GM23338 (cell line): ENCODE data around the gene TCP11L1. TPM values are rescaled to one million over a fixed set of nuclear protein-coding genes. Genes with fewer than 3 reads are reported as not detected.

Experiments used
- ATAC-seq: fragments of 200-7000 bp; cut with Tn5 transposase; 3 replicates; pipeline ENCODE4 v1.9.1; 2020
- DNase-seq: peaks from one replicate; pipeline ENCODE4 v3.0.0-alpha.2; 2015; ENCODE audit warnings: low spot score
- H2AFZ ChIP-seq: fragments of 200-600 bp; sonication (generic); 2 replicates; pipeline ENCODE4 v1.8.0; 2016; ENCODE audit warnings: antibody characterized with exemption, mild to moderate bottlenecking, moderate library complexity
- H3F3A ChIP-seq: fragments of 200-600 bp; sonication (generic); replicated peaks from 2 replicates; pipeline ENCODE4 v1.8.0; 2017; ENCODE audit warnings: antibody characterized with exemption, mixed run types, low read depth
- H3K27ac ChIP-seq: fragments of 200-600 bp; sonication (generic); 2 replicates; pipeline ENCODE4 v1.6.1; 2016; ENCODE audit warnings: low read depth
- H3K27me3 ChIP-seq: fragments of 200-600 bp; sonication (generic); 2 replicates; pipeline ENCODE4 v1.8.0; 2016; ENCODE audit warnings: mild to moderate bottlenecking, mixed run types, moderate library complexity; ENCODE audit not compliant: insufficient read depth
- H3K36me3 ChIP-seq: fragments of 200-600 bp; sonication (generic); 2 replicates; pipeline ENCODE4 v1.8.0; 2016; ENCODE audit warnings: mild to moderate bottlenecking; ENCODE audit not compliant: insufficient read depth
- H3K4me1 ChIP-seq: fragments of 200-600 bp; sonication (generic); 2 replicates; pipeline ENCODE4 v1.8.0; 2016; ENCODE audit warnings: mild to moderate bottlenecking, moderate library complexity; ENCODE audit not compliant: insufficient read depth
- H3K4me2 ChIP-seq: fragments of 200-600 bp; sonication (generic); 2 replicates; pipeline ENCODE4 v1.7.1; 2017; ENCODE audit warnings: mixed run types
- H3K4me3 ChIP-seq: fragments of 200-600 bp; sonication (generic); 2 replicates; pipeline ENCODE4 v1.6.1; 2016; ENCODE audit warnings: mixed run types
- H3K79me2 ChIP-seq: fragments of 200-600 bp; sonication (generic); replicated peaks from 2 replicates; pipeline ENCODE4 v1.8.0; 2017; ENCODE audit warnings: mild to moderate bottlenecking; ENCODE audit not compliant: insufficient read depth
- H3K9me2 ChIP-seq: fragments of 200-600 bp; sonication (generic); 2 replicates; pipeline ENCODE4 v1.8.0; 2017; ENCODE audit not compliant: insufficient read depth
- H4K20me1 ChIP-seq: fragments of 200-600 bp; sonication (generic); replicated peaks from 2 replicates; pipeline ENCODE4 v1.8.0; 2017; ENCODE audit warnings: mild to moderate bottlenecking; ENCODE audit not compliant: insufficient read depth
- H3K27ac Mint-ChIP-seq: 2 replicates; pipeline ENCODE4 v1.8.0; 2020; ENCODE audit warnings: inconsistent platforms, mild to moderate bottlenecking, moderate library complexity, mixed read lengths
- H3K27me3 Mint-ChIP-seq: 3 replicates; pipeline ENCODE4 v1.8.0; 2022; ENCODE audit warnings: low read depth, mild to moderate bottlenecking, moderate library complexity, mixed read lengths, inconsistent platforms; ENCODE audit not compliant: insufficient read depth, poor library complexity
- H3K36me3 Mint-ChIP-seq: 3 replicates; pipeline ENCODE4 v1.8.0; 2021; ENCODE audit warnings: low read depth, mild to moderate bottlenecking, inconsistent platforms, moderate library complexity, mixed read lengths
- H3K4me1 Mint-ChIP-seq: 3 replicates; pipeline ENCODE4 v1.8.0; 2020; ENCODE audit warnings: mild to moderate bottlenecking, inconsistent platforms, mixed read lengths
- H3K4me3 Mint-ChIP-seq: 3 replicates; pipeline ENCODE4 v1.8.0; 2021; ENCODE audit warnings: moderate library complexity, mild to moderate bottlenecking, inconsistent platforms, mixed read lengths
- H3K9me3 Mint-ChIP-seq: 3 replicates; pipeline ENCODE4 v1.8.0; 2020; ENCODE audit warnings: moderate library complexity, mild to moderate bottlenecking, inconsistent platforms, mixed read lengths
- CREB1 ChIP-seq: fragments of 250-450 bp; sonication (Bioruptor Pico); IDR thresholded peaks from 2 replicates; pipeline ENCODE4 v1.5.0; 2020; ENCODE audit warnings: low read depth, mild to moderate bottlenecking, moderate library complexity
- EZH2 ChIP-seq: fragments of 200-600 bp; sonication (generic); IDR thresholded peaks from one replicate; pipeline ENCODE4 v1.8.0; 2017; ENCODE audit warnings: antibody characterized with exemption, mild to moderate bottlenecking, low read depth; ENCODE audit not compliant: unreplicated experiment
- EZH2phosphoT487 ChIP-seq: fragments of 200-600 bp; sonication (generic); IDR thresholded peaks from one replicate; pipeline ENCODE4 v1.8.1; 2018; ENCODE audit warnings: antibody characterized with exemption; ENCODE audit not compliant: unreplicated experiment
- JUNB ChIP-seq: IDR thresholded peaks from one replicate; pipeline ENCODE4 v1.6.1; 2016; ENCODE audit warnings: antibody characterized with exemption; ENCODE audit not compliant: unreplicated experiment
- NANOG ChIP-seq: IDR thresholded peaks from 2 replicates; pipeline ENCODE4 v1.6.1; 2016; ENCODE audit warnings: antibody characterized with exemption, borderline replicate concordance
- POLR2AphosphoS5 ChIP-seq: IDR thresholded peaks from 2 replicates; pipeline ENCODE4 v1.6.1; 2016; ENCODE audit warnings: antibody characterized with exemption, low read depth
- STAT1 ChIP-seq: IDR thresholded peaks from one replicate; pipeline ENCODE4 v1.6.1; 2016; ENCODE audit warnings: antibody characterized with exemption; ENCODE audit not compliant: unreplicated experiment
- ZNF114 ChIP-seq: fragments of 250-450 bp; sonication (Bioruptor Pico); IDR thresholded peaks from 2 replicates; pipeline ENCODE4 v1.5.0; 2020; ENCODE audit warnings: mild to moderate bottlenecking, moderate library complexity
- ZNF331 ChIP-seq: fragments of 250-450 bp; sonication (Bioruptor Pico); IDR thresholded peaks from 2 replicates; pipeline ENCODE4 v1.5.0; 2020; ENCODE audit warnings: low read depth, mild to moderate bottlenecking, moderate library complexity
- polyA plus RNA-seq: library from polyadenylated mRNA; unstranded; fragments of >200 nt; fragmentation: Nextera tagmentation; extraction: Ambion mirVana; gene quantifications from 2 replicates; pipeline ENCODE4 v1.2.1, GENCODE V29; 2016
- total RNA-seq: library from RNA; depleted of rRNA; stranded (reverse); fragments of >200 nt; shearing (Covaris generic); gene quantifications from 2 replicates; pipeline ENCODE4 v1.2.3, GENCODE V29; 2014
- TF ChIP-seq, protein P1 (sequence below): fragments of 250-450 bp; sonication (Bioruptor Pico); IDR thresholded peaks from 2 replicates; pipeline ENCODE4 v1.5.0; 2020; ENCODE audit warnings: mild to moderate bottlenecking, moderate library complexity
- TF ChIP-seq, protein P2 (sequence below): IDR thresholded peaks from 2 replicates; pipeline ENCODE4 v1.6.1; 2016; ENCODE audit warnings: antibody characterized with exemption
- TF ChIP-seq, protein P3 (sequence below), 2 experiments: fragments of 200-600 bp in 1 of 2; sonication (generic) in 1 of 2; conservative IDR thresholded peaks; 2 replicates each; pipeline versions ENCODE4 v1.5.1 to v1.6.1; 2016 to 2017; ENCODE audit warnings: antibody characterized with exemption in 2 of 2, low read depth in 2 of 2, mild to moderate bottlenecking in 2 of 2, moderate library complexity in 1 of 2
- TF ChIP-seq, protein P4 (sequence below): IDR thresholded peaks from one replicate; pipeline ENCODE4 v1.6.1; 2018; ENCODE audit warnings: antibody characterized with exemption; ENCODE audit not compliant: unreplicated experiment

Gene TCP11L1
- total and polyA plus RNA-seq, 2 experiments from 2014 or later: 5.0 to 39.0 TPM

DNA sequence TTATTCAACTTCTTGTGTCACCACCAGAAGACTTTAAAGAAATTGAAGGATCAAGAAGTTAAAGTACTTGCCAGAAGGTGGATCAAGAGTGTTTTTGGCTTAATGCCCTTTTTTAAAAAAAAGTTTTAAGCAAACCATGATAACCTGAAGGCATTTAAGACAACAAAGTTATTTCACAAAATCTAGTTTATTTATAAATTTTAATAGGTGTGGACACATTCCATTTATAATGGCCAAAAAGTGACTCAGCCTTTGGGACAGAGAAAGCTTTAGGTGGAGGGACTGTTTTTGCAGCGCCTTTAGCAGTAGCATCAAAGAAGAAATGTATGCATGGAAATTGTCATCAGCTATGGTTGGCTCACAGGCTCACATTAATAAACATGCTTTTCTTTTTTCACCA is 17.9 kb downstream of the TCP11L1 start:
- Histone ChIP-seq H3F3A (no peaks in the 10 kb centered on the region), H4K20me1 (no peaks in the 10 kb centered on the region), H3K27ac (no peak overlapping the region), H3K36me3 (peaks cover 17% of the 10 kb centered on the region), H3K4me2 (no peak overlapping the region), H3K4me3 (no peak overlapping the region), H3K79me2 (no peaks in the 10 kb centered on the region), H3K9me2 (no peaks in the 10 kb centered on the region), H3K4me1 (peaks cover 4% of the 10 kb centered on the region; the same call in 1 of the 2 replicates), H2AFZ (no peak overlapping the region), H3K27me3 (no peaks in the 10 kb centered on the region)
- H3K27ac Mint-ChIP-seq: no peak overlapping the region
- H3K4me1 Mint-ChIP-seq: peaks cover 8% of the 10 kb centered on the region
- peaks cover 33% of the 10 kb centered on the region for H3K36me3 Mint-ChIP-seq
- ATAC-seq (no peak), DNase-seq (no peak)
- H3K9me3 Mint-ChIP-seq: no peaks in the 10 kb centered on the region
- no peak overlapping the region for H3K4me3 Mint-ChIP-seq
- TF ChIP-seq, protein P1, sequence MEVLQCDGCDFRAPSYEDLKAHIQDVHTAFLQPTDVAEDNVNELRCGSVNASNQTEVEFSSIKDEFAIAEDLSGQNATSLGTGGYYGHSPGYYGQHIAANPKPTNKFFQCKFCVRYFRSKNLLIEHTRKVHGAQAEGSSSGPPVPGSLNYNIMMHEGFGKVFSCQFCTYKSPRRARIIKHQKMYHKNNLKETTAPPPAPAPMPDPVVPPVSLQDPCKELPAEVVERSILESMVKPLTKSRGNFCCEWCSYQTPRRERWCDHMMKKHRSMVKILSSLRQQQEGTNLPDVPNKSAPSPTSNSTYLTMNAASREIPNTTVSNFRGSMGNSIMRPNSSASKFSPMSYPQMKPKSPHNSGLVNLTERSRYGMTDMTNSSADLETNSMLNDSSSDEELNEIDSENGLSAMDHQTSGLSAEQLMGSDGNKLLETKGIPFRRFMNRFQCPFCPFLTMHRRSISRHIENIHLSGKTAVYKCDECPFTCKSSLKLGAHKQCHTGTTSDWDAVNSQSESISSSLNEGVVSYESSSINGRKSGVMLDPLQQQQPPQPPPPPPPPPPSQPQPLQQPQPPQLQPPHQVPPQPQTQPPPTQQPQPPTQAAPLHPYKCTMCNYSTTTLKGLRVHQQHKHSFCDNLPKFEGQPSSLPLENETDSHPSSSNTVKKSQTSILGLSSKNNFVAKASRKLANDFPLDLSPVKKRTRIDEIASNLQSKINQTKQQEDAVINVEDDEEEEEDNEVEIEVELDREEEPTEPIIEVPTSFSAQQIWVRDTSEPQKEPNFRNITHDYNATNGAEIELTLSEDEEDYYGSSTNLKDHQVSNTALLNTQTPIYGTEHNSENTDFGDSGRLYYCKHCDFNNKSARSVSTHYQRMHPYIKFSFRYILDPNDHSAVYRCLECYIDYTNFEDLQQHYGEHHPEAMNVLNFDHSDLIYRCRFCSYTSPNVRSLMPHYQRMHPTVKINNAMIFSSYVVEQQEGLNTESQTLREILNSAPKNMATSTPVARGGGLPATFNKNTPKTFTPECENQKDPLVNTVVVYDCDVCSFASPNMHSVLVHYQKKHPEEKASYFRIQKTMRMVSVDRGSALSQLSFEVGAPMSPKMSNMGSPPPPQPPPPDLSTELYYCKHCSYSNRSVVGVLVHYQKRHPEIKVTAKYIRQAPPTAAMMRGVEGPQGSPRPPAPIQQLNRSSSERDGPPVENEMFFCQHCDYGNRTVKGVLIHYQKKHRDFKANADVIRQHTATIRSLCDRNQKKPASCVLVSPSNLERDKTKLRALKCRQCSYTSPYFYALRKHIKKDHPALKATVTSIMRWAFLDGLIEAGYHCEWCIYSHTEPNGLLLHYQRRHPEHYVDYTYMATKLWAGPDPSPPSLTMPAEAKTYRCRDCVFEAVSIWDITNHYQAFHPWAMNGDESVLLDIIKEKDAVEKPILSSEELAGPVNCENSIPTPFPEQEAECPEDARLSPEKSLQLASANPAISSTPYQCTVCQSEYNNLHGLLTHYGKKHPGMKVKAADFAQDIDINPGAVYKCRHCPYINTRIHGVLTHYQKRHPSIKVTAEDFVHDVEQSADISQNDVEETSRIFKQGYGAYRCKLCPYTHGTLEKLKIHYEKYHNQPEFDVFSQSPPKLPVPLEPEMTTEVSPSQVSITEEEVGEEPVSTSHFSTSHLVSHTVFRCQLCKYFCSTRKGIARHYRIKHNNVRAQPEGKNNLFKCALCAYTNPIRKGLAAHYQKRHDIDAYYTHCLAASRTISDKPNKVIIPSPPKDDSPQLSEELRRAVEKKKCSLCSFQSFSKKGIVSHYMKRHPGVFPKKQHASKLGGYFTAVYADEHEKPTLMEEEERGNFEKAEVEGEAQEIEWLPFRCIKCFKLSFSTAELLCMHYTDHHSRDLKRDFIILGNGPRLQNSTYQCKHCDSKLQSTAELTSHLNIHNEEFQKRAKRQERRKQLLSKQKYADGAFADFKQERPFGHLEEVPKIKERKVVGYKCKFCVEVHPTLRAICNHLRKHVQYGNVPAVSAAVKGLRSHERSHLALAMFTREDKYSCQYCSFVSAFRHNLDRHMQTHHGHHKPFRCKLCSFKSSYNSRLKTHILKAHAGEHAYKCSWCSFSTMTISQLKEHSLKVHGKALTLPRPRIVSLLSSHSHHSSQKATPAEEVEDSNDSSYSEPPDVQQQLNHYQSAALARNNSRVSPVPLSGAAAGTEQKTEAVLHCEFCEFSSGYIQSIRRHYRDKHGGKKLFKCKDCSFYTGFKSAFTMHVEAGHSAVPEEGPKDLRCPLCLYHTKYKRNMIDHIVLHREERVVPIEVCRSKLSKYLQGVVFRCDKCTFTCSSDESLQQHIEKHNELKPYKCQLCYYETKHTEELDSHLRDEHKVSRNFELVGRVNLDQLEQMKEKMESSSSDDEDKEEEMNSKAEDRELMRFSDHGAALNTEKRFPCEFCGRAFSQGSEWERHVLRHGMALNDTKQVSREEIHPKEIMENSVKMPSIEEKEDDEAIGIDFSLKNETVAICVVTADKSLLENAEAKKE: no peak
- TF ChIP-seq ZNF114 (no peak), NANOG (no peak), JUNB (no peak), EZH2phosphoT487 (no peak), EZH2 (no peak), CREB1 (CRISPR knock-in tag) (no peak), STAT1 (no peak), ZNF331 (CRISPR knock-in tag) (no peak), POLR2AphosphoS5 (no peak)
- TF ChIP-seq, protein P2, sequence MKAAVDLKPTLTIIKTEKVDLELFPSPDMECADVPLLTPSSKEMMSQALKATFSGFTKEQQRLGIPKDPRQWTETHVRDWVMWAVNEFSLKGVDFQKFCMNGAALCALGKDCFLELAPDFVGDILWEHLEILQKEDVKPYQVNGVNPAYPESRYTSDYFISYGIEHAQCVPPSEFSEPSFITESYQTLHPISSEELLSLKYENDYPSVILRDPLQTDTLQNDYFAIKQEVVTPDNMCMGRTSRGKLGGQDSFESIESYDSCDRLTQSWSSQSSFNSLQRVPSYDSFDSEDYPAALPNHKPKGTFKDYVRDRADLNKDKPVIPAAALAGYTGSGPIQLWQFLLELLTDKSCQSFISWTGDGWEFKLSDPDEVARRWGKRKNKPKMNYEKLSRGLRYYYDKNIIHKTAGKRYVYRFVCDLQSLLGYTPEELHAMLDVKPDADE: no peak
- TF ChIP-seq, protein P3, sequence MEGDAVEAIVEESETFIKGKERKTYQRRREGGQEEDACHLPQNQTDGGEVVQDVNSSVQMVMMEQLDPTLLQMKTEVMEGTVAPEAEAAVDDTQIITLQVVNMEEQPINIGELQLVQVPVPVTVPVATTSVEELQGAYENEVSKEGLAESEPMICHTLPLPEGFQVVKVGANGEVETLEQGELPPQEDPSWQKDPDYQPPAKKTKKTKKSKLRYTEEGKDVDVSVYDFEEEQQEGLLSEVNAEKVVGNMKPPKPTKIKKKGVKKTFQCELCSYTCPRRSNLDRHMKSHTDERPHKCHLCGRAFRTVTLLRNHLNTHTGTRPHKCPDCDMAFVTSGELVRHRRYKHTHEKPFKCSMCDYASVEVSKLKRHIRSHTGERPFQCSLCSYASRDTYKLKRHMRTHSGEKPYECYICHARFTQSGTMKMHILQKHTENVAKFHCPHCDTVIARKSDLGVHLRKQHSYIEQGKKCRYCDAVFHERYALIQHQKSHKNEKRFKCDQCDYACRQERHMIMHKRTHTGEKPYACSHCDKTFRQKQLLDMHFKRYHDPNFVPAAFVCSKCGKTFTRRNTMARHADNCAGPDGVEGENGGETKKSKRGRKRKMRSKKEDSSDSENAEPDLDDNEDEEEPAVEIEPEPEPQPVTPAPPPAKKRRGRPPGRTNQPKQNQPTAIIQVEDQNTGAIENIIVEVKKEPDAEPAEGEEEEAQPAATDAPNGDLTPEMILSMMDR (conservative IDR thresholded peaks at IDR 0.05; ENCODE audit: low read depth in 2 of 2): no peak
- TF ChIP-seq, protein P4, sequence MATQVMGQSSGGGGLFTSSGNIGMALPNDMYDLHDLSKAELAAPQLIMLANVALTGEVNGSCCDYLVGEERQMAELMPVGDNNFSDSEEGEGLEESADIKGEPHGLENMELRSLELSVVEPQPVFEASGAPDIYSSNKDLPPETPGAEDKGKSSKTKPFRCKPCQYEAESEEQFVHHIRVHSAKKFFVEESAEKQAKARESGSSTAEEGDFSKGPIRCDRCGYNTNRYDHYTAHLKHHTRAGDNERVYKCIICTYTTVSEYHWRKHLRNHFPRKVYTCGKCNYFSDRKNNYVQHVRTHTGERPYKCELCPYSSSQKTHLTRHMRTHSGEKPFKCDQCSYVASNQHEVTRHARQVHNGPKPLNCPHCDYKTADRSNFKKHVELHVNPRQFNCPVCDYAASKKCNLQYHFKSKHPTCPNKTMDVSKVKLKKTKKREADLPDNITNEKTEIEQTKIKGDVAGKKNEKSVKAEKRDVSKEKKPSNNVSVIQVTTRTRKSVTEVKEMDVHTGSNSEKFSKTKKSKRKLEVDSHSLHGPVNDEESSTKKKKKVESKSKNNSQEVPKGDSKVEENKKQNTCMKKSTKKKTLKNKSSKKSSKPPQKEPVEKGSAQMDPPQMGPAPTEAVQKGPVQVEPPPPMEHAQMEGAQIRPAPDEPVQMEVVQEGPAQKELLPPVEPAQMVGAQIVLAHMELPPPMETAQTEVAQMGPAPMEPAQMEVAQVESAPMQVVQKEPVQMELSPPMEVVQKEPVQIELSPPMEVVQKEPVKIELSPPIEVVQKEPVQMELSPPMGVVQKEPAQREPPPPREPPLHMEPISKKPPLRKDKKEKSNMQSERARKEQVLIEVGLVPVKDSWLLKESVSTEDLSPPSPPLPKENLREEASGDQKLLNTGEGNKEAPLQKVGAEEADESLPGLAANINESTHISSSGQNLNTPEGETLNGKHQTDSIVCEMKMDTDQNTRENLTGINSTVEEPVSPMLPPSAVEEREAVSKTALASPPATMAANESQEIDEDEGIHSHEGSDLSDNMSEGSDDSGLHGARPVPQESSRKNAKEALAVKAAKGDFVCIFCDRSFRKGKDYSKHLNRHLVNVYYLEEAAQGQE: no peak
- peaks cover 4% of the 10 kb centered on the region for H3K27me3 Mint-ChIP-seq
